Measurements from ENCODE around the gene MACF1.
"Not testable (repeated sequence)": the region's sequence is repeated elsewhere in the genome, so short reads cannot be mapped to it uniquely, and the experiment has no call there.

Gene MACF1

GRCh38 chr1:39467108-39467720 is 262.7 kb downstream of the MACF1 start:
- not testable (repeated sequence) for DNase-seq (ENCODE audit: low read depth)

GRCh38 chr1:39469150-39469549 is 264.7 kb downstream of the MACF1 start:
- DNase-seq (ENCODE audit: low read depth): no peak

GRCh38 chr1:39470040-39470439 is 265.5 kb downstream of the MACF1 start:
- DNase-seq (ENCODE audit: low read depth): no peak

GRCh38 chr1:39472826-39473225 is 268.3 kb downstream of the MACF1 start:
- DNase-seq (ENCODE audit: low read depth): peak; percentile 48

- no peak for DNase-seq (ENCODE audit: low read depth)
Measured at GRCh38 chr1:39473324-39473723, 268.8 kb downstream of the MACF1 start.

- no peak for DNase-seq (ENCODE audit: low read depth)
Measured at GRCh38 chr1:39474810-39475209, 270.3 kb downstream of the MACF1 start.

GRCh38 chr1:39475551-39475950 is 271.1 kb downstream of the MACF1 start:
- DNase-seq (ENCODE audit: low read depth): not testable (repeated sequence)

- DNase-seq (ENCODE audit: low read depth): no peak
Measured at GRCh38 chr1:39478126-39478915, 273.8 kb downstream of the MACF1 start.

GRCh38 chr1:39481289-39481688 is 276.8 kb downstream of the MACF1 start:
- DNase-seq (ENCODE audit: low read depth): no peak

GRCh38 chr1:39483276-39483675 is 278.8 kb downstream of the MACF1 start:
- no peak for DNase-seq (ENCODE audit: low read depth)

GRCh38 chr1:39484564-39484963 is 280.1 kb downstream of the MACF1 start:
- no peak for DNase-seq (ENCODE audit: low read depth)

- DNase-seq (ENCODE audit: low read depth): no peak
Measured at GRCh38 chr1:39485046-39485803, 280.7 kb downstream of the MACF1 start.

GRCh38 chr1:39488012-39488545 is 283.6 kb downstream of the MACF1 start:
- no peak for DNase-seq (ENCODE audit: low read depth)

- DNase-seq (ENCODE audit: low read depth): no peak
Measured at GRCh38 chr1:39488793-39489566, 284.5 kb downstream of the MACF1 start.

- no peak for DNase-seq (ENCODE audit: low read depth)
Measured at GRCh38 chr1:39489567-39490239, 285.2 kb downstream of the MACF1 start.

- no peak for DNase-seq (ENCODE audit: low read depth)
Measured at GRCh38 chr1:39490596-39491145, 286.2 kb downstream of the MACF1 start.

- DNase-seq (ENCODE audit: low read depth): peak; percentile 52
Measured at GRCh38 chr1:39491146-39491921, 286.8 kb downstream of the MACF1 start, which contains the start of gene BMP8A. BMP8A (plus strand) TSS chr1:39491636; CDS start chr1:39491992, 356 bp downstream.

- DNase-seq (ENCODE audit: low read depth): not testable (repeated sequence)
Measured at GRCh38 chr1:39492118-39493042, 287.9 kb downstream of the MACF1 start.
